ENCODE results near the gene ANO9.
"Not testable (repeated sequence)": the region's sequence is repeated elsewhere in the genome, so short reads cannot be mapped to it uniquely, and the experiment has no call there.

Gene ANO9

GRCh38 chr11:408154-409007 is 33.4 kb downstream of the ANO9 start:
- H3K4me3 ChIP-seq (ENCODE audit: low read length) = no peak overlapping the region
- peaks cover 14% of the 10 kb centered on the region for H3K4me1 ChIP-seq (ENCODE audit: control insufficient read depth, insufficient read depth, low read length)
- H3K4me2 ChIP-seq (ENCODE audit: low read length) = no peak overlapping the region
- no peaks in the 10 kb centered on the region for H3K36me3 ChIP-seq (ENCODE audit: insufficient read depth, low read length)
- no peak overlapping the region for H3K9ac ChIP-seq (ENCODE audit: low read depth, low read length)
- H3K9me3 ChIP-seq (replicated peaks; ENCODE audit: low read length) = no peaks in the 10 kb centered on the region
- H3K27me3 ChIP-seq (ENCODE audit: control insufficient read depth, insufficient read depth, low read length) = no peaks in the 10 kb centered on the region

GRCh38 chr11:407651-408123 is 34.1 kb downstream of the ANO9 start:
- peaks cover 14% of the 10 kb centered on the region for H3K4me1 ChIP-seq (ENCODE audit: control insufficient read depth, insufficient read depth, low read length)
- no peak overlapping the region for H3K4me3 ChIP-seq (ENCODE audit: low read length)
- H3K27me3 ChIP-seq (ENCODE audit: control insufficient read depth, insufficient read depth, low read length) = no peaks in the 10 kb centered on the region
- H3K9ac ChIP-seq (ENCODE audit: low read depth, low read length) = no peak overlapping the region
- H3K36me3 ChIP-seq (ENCODE audit: insufficient read depth, low read length) = no peaks in the 10 kb centered on the region
- H3K4me2 ChIP-seq (ENCODE audit: low read length) = no peak overlapping the region
- no peaks in the 10 kb centered on the region for H3K9me3 ChIP-seq (replicated peaks; ENCODE audit: low read length)

- peak overlapping the region; percentile 92 for H3K4me2 ChIP-seq (ENCODE audit: low read length)
- H3K27me3 ChIP-seq (ENCODE audit: control insufficient read depth, insufficient read depth, low read length) = no peaks in the 10 kb centered on the region
- peaks cover 14% of the 10 kb centered on the region for H3K4me1 ChIP-seq (ENCODE audit: control insufficient read depth, insufficient read depth, low read length)
- peak overlapping the region; percentile 81 for H3K4me3 ChIP-seq (ENCODE audit: low read length)
- H3K36me3 ChIP-seq (ENCODE audit: insufficient read depth, low read length) = no peaks in the 10 kb centered on the region
- peak overlapping the region; percentile 65 for H3K9ac ChIP-seq (ENCODE audit: low read depth, low read length)
- no peaks in the 10 kb centered on the region for H3K9me3 ChIP-seq (replicated peaks; ENCODE audit: low read length)
Measured at GRCh38 chr11:406796-407650, 34.8 kb downstream of the ANO9 start.

GRCh38 chr11:405954-406795 is 35.6 kb downstream of the ANO9 start:
- peak overlapping the region; percentile 81 for H3K4me3 ChIP-seq (ENCODE audit: low read length)
- peak overlapping the region; percentile 65 for H3K9ac ChIP-seq (ENCODE audit: low read depth, low read length)
- peaks cover 14% of the 10 kb centered on the region for H3K4me1 ChIP-seq (ENCODE audit: control insufficient read depth, insufficient read depth, low read length)
- peak overlapping the region; percentile 92 for H3K4me2 ChIP-seq (ENCODE audit: low read length)
- H3K9me3 ChIP-seq (replicated peaks; ENCODE audit: low read length) = no peaks in the 10 kb centered on the region
- no peaks in the 10 kb centered on the region for H3K36me3 ChIP-seq (ENCODE audit: insufficient read depth, low read length)
- H3K27me3 ChIP-seq (ENCODE audit: control insufficient read depth, insufficient read depth, low read length) = no peaks in the 10 kb centered on the region

GRCh38 chr11:405323-405953 is 36.4 kb downstream of the ANO9 start:
- peak overlapping the region; percentile 92 for H3K4me2 ChIP-seq (ENCODE audit: low read length)
- no peaks in the 10 kb centered on the region for H3K27me3 ChIP-seq (ENCODE audit: control insufficient read depth, insufficient read depth, low read length)
- H3K9me3 ChIP-seq (replicated peaks; ENCODE audit: low read length) = no peaks in the 10 kb centered on the region
- H3K4me3 ChIP-seq (ENCODE audit: low read length) = no peak overlapping the region
- H3K4me1 ChIP-seq (ENCODE audit: control insufficient read depth, insufficient read depth, low read length) = peaks cover 14% of the 10 kb centered on the region
- H3K9ac ChIP-seq (ENCODE audit: low read depth, low read length) = no peak overlapping the region
- H3K36me3 ChIP-seq (ENCODE audit: insufficient read depth, low read length) = no peaks in the 10 kb centered on the region

GRCh38 chr11:404551-405264 is 37.1 kb downstream of the ANO9 start:
- no peak overlapping the region for H3K4me3 ChIP-seq (ENCODE audit: low read length)
- peaks cover 14% of the 10 kb centered on the region for H3K4me1 ChIP-seq (ENCODE audit: control insufficient read depth, insufficient read depth, low read length)
- H3K36me3 ChIP-seq (ENCODE audit: insufficient read depth, low read length) = no peaks in the 10 kb centered on the region
- H3K9ac ChIP-seq (ENCODE audit: low read depth, low read length) = no peak overlapping the region
- H3K27me3 ChIP-seq (ENCODE audit: control insufficient read depth, insufficient read depth, low read length) = no peaks in the 10 kb centered on the region
- no peak overlapping the region for H3K4me2 ChIP-seq (ENCODE audit: low read length)
- H3K9me3 ChIP-seq (replicated peaks; ENCODE audit: low read length) = no peaks in the 10 kb centered on the region

GRCh38 chr11:403761-404431 is 37.9 kb downstream of the ANO9 start:
- H3K27me3 ChIP-seq (ENCODE audit: control insufficient read depth, insufficient read depth, low read length) = no peaks in the 10 kb centered on the region
- no peak overlapping the region for H3K9ac ChIP-seq (ENCODE audit: low read depth, low read length)
- no peaks in the 10 kb centered on the region for H3K36me3 ChIP-seq (ENCODE audit: insufficient read depth, low read length)
- no peaks in the 10 kb centered on the region for H3K9me3 ChIP-seq (replicated peaks; ENCODE audit: low read length)
- H3K4me1 ChIP-seq (ENCODE audit: control insufficient read depth, insufficient read depth, low read length) = peaks cover 14% of the 10 kb centered on the region
- H3K4me3 ChIP-seq (ENCODE audit: low read length) = no peak overlapping the region
- no peak overlapping the region for H3K4me2 ChIP-seq (ENCODE audit: low read length)

GRCh38 chr11:403021-403760 is 38.6 kb downstream of the ANO9 start:
- no peaks in the 10 kb centered on the region for H3K27me3 ChIP-seq (ENCODE audit: control insufficient read depth, insufficient read depth, low read length)
- no peak overlapping the region for H3K4me3 ChIP-seq (ENCODE audit: low read length)
- no peaks in the 10 kb centered on the region for H3K9me3 ChIP-seq (replicated peaks; ENCODE audit: low read length)
- H3K9ac ChIP-seq (ENCODE audit: low read depth, low read length) = no peak overlapping the region
- H3K4me1 ChIP-seq (ENCODE audit: control insufficient read depth, insufficient read depth, low read length) = peaks cover 14% of the 10 kb centered on the region
- no peaks in the 10 kb centered on the region for H3K36me3 ChIP-seq (ENCODE audit: insufficient read depth, low read length)
- no peak overlapping the region for H3K4me2 ChIP-seq (ENCODE audit: low read length)

- H3K36me3 ChIP-seq (ENCODE audit: insufficient read depth, low read length); H3K4me3 ChIP-seq (ENCODE audit: low read length); H3K27me3 ChIP-seq (ENCODE audit: control insufficient read depth, insufficient read depth, low read length); H3K9me3 ChIP-seq (replicated peaks; ENCODE audit: low read length); H3K9ac ChIP-seq (ENCODE audit: low read depth, low read length); H3K4me2 ChIP-seq (ENCODE audit: low read length): not testable (repeated sequence)
- peaks cover 20% of the 10 kb centered on the region for H3K4me1 ChIP-seq (ENCODE audit: control insufficient read depth, insufficient read depth, low read length)
Measured at GRCh38 chr11:401196-401595, 40.6 kb downstream of the ANO9 start.

All from skeletal muscle satellite cell (primary cell).